Measurements from ENCODE around the gene LAMA2. TPM values are rescaled to one million over a fixed set of nuclear protein-coding genes. Genes with fewer than 3 reads are reported as not detected.

Gene LAMA2
- total and polyA plus RNA-seq, 4 donors: 5.2 to 105 (median 45.9) TPM

DNA sequence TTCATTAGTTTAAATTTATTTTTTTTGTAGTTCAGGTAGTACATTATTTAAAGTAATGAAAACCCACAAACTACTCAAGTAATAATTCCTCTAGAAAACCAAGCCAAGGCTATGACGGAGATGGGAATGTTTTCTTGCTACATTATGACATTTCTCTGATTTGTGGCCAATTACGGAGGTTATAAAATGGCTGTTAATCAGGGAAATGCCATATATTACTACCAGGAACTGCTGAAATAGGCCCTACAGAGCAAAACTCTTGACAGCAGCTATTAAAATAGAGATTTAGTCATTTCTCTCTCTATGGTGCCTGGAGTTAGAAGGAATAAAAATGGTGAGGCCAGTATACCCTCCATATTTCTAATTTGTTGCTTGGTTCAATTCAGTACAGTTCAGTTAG lies 547.0 kb downstream of the LAMA2 start:
- Histone ChIP-seq H3K4me3 (no peak overlapping the region), H3K36me3 (ENCODE audit: control insufficient read depth in 4 of 4, insufficient read depth in 4 of 4, low read length in 4 of 4) (peaks cover 0 to 17% (median 7%) of the 10 kb centered on the region in 4 donors), H3K27ac (ENCODE audit: low read depth in 1 of 2, low read length in 1 of 2) (no peak overlapping the region), H3K9me3 (ENCODE audit: control insufficient read depth in 4 of 4, insufficient read depth in 3 of 4, low read length in 3 of 4) (no peaks in the 10 kb centered on the region), H3K4me1 (ENCODE audit: control insufficient read depth in 5 of 5, insufficient read depth in 5 of 5, low read length in 5 of 5) (peaks cover 0 to 8% (median 0%) of the 10 kb centered on the region in 5 donors), H3K27me3 (ENCODE audit: control insufficient read depth in 3 of 3, insufficient read depth in 3 of 3, low read length in 2 of 3) (no peaks in the 10 kb centered on the region), H3K9ac (ENCODE audit: insufficient read depth in 1 of 2, low read length in 2 of 2) (no peak overlapping the region)
- WGBS, 2 donors: 92 to 93% methylated on average over 2 of the region's 2 CpGs
- DNase-seq (no peak), ATAC-seq (ENCODE audit: insufficient read depth, low FRiP score) (no peak)
- TF ChIP-seq, protein P1, sequence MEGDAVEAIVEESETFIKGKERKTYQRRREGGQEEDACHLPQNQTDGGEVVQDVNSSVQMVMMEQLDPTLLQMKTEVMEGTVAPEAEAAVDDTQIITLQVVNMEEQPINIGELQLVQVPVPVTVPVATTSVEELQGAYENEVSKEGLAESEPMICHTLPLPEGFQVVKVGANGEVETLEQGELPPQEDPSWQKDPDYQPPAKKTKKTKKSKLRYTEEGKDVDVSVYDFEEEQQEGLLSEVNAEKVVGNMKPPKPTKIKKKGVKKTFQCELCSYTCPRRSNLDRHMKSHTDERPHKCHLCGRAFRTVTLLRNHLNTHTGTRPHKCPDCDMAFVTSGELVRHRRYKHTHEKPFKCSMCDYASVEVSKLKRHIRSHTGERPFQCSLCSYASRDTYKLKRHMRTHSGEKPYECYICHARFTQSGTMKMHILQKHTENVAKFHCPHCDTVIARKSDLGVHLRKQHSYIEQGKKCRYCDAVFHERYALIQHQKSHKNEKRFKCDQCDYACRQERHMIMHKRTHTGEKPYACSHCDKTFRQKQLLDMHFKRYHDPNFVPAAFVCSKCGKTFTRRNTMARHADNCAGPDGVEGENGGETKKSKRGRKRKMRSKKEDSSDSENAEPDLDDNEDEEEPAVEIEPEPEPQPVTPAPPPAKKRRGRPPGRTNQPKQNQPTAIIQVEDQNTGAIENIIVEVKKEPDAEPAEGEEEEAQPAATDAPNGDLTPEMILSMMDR (IDR thresholded peaks at IDR 0.05; ENCODE audit: control extremely low read depth, extremely low read depth): no peak

DNA sequence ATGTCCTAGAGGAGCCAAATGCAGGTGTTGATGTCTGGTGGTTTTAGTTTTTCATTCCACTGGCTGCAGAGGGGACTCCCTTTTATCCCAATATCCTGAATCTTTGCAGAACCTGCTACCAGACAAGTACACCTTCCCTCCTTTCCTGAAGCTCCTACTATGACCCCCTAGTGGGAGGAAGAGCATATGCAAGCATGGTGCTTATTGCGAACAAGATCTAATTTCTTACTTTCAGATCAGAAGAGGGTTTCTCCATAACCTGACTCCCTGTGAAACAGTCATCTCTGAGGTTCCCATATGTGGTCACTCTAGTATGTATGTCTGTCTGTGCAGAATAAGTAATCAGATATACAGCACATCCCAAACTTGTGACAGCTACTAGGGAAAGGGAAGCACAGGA lies 549.8 kb downstream of the LAMA2 start:
- Histone ChIP-seq H3K9me3 (ENCODE audit: control insufficient read depth in 4 of 4, insufficient read depth in 3 of 4, low read length in 3 of 4) (no peaks in the 10 kb centered on the region), H3K9ac (ENCODE audit: insufficient read depth in 1 of 2, low read length in 2 of 2) (no peak overlapping the region), H3K4me3 (no peak overlapping the region), H3K36me3 (ENCODE audit: control insufficient read depth in 4 of 4, insufficient read depth in 4 of 4, low read length in 4 of 4) (peaks cover 0 to 13% (median 4%) of the 10 kb centered on the region in 4 donors), H3K27ac (ENCODE audit: low read depth in 1 of 2, low read length in 1 of 2) (no peak overlapping the region), H3K27me3 (ENCODE audit: control insufficient read depth in 3 of 3, insufficient read depth in 3 of 3, low read length in 2 of 3) (no peaks in the 10 kb centered on the region), H3K4me1 (ENCODE audit: control insufficient read depth in 5 of 5, insufficient read depth in 5 of 5, low read length in 5 of 5) (peaks cover 0 to 8% (median 0%) of the 10 kb centered on the region in 5 donors)
- DNase-seq (no peak), ATAC-seq (ENCODE audit: insufficient read depth, low FRiP score) (no peak)
- TF ChIP-seq, protein P1 (IDR thresholded peaks at IDR 0.05; ENCODE audit: control extremely low read depth, extremely low read depth): no peak
- 93 to 100% methylated on average over 1 of the region's 1 CpG for WGBS, 2 donors

DNA sequence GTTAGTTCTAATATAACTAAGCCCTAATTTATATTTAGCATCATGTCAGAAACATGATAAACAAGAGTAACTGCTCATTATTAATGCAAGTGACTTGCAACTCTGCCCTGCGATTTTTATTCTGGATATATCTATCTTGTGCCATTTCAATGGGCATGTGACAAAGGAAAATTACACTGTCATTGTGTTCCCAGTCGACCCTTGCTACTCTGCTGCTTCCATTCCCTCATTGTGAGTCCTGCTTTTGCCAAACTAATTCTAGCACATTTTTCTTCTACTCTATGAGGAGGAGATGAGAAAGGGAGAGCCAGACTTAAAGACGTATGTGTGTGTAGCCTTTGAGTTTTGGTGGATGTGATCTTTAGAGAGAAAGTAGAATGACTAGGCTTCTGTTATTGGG lies 551.2 kb downstream of the LAMA2 start:
- peaks cover 0 to 8% (median 0%) of the 10 kb centered on the region in 5 donors for H3K4me1 ChIP-seq (ENCODE audit: control insufficient read depth in 5 of 5, insufficient read depth in 5 of 5, low read length in 5 of 5)
- 86 to 91% methylated on average over 3 of the region's 3 CpGs for WGBS, 2 donors
- H3K4me3 ChIP-seq: no peak overlapping the region
- peaks cover 0 to 6% (median 1%) of the 10 kb centered on the region in 4 donors for H3K36me3 ChIP-seq (ENCODE audit: control insufficient read depth in 4 of 4, insufficient read depth in 4 of 4, low read length in 4 of 4)
- no peaks in the 10 kb centered on the region for H3K27me3 ChIP-seq (ENCODE audit: control insufficient read depth in 3 of 3, insufficient read depth in 3 of 3, low read length in 2 of 3)
- DNase-seq: no peak
- H3K27ac ChIP-seq (ENCODE audit: low read depth in 1 of 2, low read length in 1 of 2): no peak overlapping the region
- TF ChIP-seq, protein P1 (IDR thresholded peaks at IDR 0.05; ENCODE audit: control extremely low read depth, extremely low read depth): no peak
- ATAC-seq (ENCODE audit: insufficient read depth, low FRiP score): no peak
- H3K9me3 ChIP-seq (ENCODE audit: control insufficient read depth in 4 of 4, insufficient read depth in 3 of 4, low read length in 3 of 4): no peaks in the 10 kb centered on the region
- H3K9ac ChIP-seq (ENCODE audit: insufficient read depth in 1 of 2, low read length in 2 of 2): no peak overlapping the region

DNA sequence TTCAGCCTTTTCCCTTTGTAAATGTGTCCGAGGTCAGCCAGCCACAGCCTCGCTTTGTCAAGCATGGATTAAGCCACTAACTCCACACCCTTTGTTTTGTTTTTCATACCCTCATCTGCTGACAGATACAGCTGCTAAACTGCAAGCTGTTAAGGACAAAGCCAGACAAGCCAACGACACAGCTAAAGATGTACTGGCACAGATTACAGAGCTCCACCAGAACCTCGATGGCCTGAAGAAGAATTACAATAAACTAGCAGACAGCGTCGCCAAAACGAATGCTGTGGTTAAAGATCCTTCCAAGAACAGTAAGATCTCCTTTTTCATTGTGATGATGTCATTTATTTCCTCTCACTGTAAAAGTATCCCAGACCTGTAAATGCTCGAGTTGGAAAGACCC lies 557.8 kb downstream of the LAMA2 start:
- Histone ChIP-seq H3K4me3 (no peak overlapping the region), H3K27ac (ENCODE audit: low read depth in 1 of 2, low read length in 1 of 2) (peak overlapping the region in 1 of 2 donors; percentile 4), H3K27me3 (ENCODE audit: control insufficient read depth in 3 of 3, insufficient read depth in 3 of 3, low read length in 2 of 3) (no peaks in the 10 kb centered on the region), H3K4me1 (ENCODE audit: control insufficient read depth in 5 of 5, insufficient read depth in 5 of 5, low read length in 5 of 5) (no peaks in the 10 kb centered on the region), H3K9me3 (ENCODE audit: control insufficient read depth in 4 of 4, insufficient read depth in 3 of 4, low read length in 3 of 4) (no peaks in the 10 kb centered on the region), H3K9ac (ENCODE audit: insufficient read depth in 1 of 2, low read length in 2 of 2) (no peak overlapping the region), H3K36me3 (ENCODE audit: control insufficient read depth in 4 of 4, insufficient read depth in 4 of 4, low read length in 4 of 4) (peaks cover 0 to 11% (median 4%) of the 10 kb centered on the region in 4 donors)
- DNase-seq (peak in 1 of 3 donors; percentile 11), ATAC-seq (ENCODE audit: insufficient read depth, low FRiP score) (no peak)
- TF ChIP-seq, protein P1 (IDR thresholded peaks at IDR 0.05; ENCODE audit: control extremely low read depth, extremely low read depth): no peak
- 52 to 60% methylated on average over 8 of the region's 8 CpGs for WGBS, 2 donors
